Thyroid gland (tissue), 4 donors: Measurements from ENCODE around the gene GTF3C4.

ENCODE experiments used
- CTCF ChIP-seq, 6 experiments: fragments of 200-600 bp in 3 of 6; fragments of 450-650 bp in 3 of 6; sonication (generic) in 3 of 6; IDR thresholded peaks; one replicate each; pipeline ENCODE4 v1.5.1; 2016 to 2019; ENCODE audit warnings: antibody characterized with exemption in 6 of 6, mild to moderate bottlenecking in 2 of 6, inconsistent platforms in 1 of 6, moderate library complexity in 1 of 6
- POLR2A ChIP-seq, 2 donors: fragments of 450-650 bp; IDR thresholded peaks; one replicate each; pipeline ENCODE4 v1.6.1; 2017; ENCODE audit warnings: antibody characterized with exemption in 2 of 2, mild to moderate bottlenecking in 2 of 2, moderate library complexity in 1 of 2

DNA sequence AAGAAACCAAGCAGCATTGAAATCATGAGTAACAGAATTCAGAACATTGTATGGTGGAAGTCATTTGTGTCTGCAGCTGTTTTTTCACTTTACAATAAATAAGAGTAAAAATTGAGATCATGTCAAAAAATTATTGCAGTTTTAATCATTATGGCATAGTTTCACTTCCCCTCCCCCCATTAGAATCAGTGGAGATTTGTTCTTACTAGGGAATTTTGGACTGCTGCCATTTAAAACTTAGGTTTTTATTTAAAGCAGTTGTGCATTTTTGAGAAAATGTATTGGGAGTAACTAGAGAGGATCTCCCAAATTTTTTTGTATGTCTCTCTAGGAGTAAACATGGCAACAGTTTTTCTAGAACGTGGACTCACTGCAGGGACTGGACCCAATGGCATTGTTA lies 20.4 kb downstream of the GTF3C4 start:
- TF ChIP-seq POLR2A (IDR thresholded peaks at IDR 0.05) (no peak), CTCF (IDR thresholded peaks at IDR 0.05) (no peak)
